IPS DF 19.7 (cell line): ENCODE results near the gene IGFBP3.

Source experiments
- DNase-seq: peaks from one replicate; pipeline ENCODE4 v3.0.0-alpha.2; 2013; ENCODE audit warnings: low read depth, low spot score

The IGFBP3 gene

DNA sequence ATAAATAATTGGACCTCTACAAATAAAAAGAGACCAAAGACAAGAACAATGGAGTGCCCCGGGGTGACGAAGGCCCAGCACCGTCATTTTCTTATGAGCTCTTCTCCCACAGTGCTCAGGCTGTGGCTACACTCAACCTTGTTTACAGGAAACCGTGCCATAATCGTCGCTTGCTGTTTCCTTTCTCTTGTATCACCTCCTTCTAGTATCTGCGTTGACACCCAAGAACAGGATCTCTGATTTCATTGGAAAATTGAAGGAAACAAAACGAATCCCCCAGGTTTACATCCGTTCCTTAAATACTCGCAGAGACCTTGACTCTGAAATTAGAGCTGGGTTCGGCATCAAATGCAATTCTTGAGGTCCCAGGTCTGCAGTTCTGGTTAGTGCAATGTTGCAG, 1.7 kb upstream of the IGFBP3 start:
- DNase-seq, result no peak

DNA sequence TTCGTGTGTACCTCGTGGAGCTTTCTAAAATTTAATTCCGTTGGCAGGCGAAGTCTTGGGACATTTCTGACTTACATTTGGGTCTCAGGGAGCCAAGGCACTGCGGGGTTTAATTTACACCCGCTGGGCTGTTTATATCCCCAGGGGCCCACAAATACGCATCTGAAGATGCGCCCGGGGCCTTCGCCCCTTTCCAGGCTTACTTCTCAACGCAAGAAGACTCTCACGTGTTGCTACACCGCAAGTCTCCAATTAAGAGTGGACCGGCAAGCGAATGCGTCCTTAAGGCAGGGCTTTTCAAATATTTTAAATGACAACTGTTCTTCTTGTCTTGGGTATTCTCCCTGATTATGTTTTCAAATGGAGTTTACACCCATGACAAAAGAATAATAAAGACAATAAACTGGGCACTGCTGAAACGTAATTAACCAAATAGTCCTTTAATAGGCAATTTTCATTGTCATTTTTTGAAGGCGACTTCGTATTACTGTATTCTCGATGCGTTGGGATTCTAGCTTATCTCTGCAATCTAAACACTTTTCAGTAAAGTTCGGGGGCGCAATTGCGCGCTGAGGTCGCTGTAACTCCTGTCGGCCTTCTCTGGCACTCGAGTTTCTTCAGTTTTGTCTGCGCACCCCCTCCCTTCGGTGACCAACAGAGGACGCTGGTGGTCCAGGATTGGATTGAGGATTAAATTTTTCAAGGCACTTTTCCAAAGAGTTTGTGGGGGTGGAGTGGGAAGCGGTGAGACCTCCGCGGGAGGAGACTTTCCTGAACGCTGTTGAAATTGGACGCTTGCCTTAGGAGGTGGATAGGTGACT, 837 bp upstream of the IGFBP3 start:
- DNase-seq, result no peak

DNA sequence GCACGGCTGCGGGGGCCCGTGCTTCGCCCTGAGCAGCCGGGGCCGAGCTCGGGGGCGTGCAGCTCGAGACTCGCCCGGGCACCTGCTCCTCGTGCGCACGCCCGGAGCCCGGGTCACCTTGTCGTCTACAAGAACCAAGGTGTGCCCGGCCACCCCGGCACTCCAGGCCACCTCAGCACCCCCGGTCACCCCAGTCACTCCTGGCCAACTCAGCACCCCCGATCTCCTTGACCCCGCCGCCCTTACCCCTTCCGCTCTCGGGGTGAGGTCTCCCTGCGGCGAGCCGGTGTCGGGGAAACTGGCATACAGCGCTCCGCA, 268 bp upstream of the IGFBP3 start:
- no peak for DNase-seq

DNA sequence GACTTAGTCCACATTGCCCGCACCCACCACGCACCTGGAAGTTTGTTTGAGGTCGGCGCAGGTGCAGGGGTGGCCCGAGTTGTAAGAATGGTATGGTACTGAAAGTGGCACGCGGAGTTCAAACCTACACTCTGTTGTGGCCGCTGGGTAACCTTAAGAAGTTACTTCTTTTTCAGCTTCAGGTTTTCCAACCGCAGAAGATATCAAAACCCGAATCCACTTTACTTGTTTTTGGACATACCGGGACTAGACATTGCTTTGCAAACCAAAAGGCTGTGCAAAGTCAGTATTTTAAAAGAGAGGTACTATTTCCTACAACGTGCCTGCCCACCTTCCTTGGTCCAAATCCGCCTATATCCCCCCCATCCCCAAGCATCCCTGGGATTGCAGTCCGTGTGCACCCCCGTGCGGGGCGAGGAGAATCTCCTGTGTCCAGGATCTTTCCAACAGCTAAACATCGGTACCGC, 1.0 kb downstream of the IGFBP3 start:
- DNase-seq, result no peak

DNA sequence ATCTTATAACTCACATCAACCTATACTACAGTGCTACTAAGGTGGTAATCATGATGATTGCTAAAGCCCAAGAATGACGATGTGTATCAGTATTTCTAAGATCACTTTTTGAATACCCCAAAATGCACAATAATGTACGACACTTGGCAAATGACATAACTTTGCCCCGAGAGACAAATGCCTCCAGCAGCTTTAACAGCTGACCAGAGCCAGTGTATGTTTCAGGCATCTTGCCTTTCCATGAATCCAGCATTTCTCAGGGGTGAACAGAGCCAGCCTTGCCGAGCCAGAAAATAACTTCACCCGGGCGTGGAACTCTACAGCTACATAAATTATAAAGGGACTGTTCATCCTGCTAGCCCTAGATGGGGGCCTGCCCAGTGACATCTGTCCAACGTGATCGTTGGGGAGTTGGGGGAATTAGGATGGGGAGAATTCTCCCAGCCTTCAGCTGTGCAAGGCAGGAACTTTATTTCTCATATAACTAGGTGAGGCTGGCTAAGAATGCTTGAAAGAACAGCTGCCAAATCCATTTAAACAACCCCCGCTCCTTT, 1.8 kb downstream of the IGFBP3 start:
- DNase-seq, result no peak

DNA sequence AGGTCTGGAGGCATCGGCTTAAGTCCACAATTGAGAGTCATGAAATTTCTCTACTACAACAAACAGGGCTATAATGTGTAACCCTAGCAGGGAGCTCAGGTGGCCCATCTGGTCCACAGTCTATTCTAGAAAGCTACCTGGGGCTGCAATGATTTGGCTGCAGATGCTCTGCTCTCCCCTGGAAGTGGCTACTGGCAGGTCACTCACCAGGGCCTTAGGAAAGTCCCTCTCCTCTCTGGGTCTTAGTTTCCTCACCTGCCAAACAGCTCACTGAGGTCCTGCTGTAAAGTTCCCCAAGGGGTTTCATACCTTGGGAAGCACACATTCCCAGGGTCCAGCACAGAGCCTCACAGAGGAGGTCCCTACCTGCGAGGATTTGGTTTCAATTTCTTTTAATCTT, 2.5 kb downstream of the IGFBP3 start:
- no peak for DNase-seq

DNA sequence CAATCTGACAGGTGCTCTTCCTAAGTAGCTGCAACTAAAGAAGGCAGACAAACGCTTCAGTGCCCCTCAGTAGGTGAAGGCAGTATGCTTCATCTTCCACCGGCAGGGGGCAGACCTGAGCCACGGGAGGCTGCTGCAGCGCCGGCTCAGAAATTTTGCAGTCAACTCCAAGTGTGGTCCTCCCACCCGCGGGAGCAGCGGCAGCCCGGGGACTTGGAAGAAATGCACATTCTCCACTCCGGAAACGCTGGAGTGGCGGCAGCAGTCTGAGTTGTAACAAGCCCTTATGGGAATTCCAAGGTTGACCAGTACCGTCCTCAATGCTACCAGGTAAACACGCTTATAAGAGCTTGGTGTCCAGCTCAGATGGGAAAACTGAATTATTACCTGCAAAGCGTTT, 3.4 kb downstream of the IGFBP3 start:
- no peak for DNase-seq

DNA sequence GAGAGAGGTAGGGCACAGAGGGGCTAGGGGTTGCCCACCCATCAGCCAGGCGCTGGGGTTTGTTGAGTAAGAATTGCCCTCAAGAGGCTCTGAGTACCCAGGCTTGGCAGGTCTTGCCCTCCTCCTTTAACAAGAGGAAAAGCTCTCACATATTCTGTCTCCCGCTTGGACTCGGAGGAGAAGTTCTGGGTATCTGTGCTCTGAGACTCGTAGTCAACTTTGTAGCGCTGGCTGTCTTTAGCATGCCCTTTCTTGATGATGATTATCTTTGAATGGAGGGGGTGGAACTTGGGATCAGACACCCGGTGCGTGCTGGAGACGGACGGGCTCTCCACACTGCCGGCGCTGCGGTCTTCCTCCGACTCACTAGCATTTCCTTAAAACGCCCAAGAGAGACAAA, 4.0 kb downstream of the IGFBP3 start:
- no peak for DNase-seq

DNA sequence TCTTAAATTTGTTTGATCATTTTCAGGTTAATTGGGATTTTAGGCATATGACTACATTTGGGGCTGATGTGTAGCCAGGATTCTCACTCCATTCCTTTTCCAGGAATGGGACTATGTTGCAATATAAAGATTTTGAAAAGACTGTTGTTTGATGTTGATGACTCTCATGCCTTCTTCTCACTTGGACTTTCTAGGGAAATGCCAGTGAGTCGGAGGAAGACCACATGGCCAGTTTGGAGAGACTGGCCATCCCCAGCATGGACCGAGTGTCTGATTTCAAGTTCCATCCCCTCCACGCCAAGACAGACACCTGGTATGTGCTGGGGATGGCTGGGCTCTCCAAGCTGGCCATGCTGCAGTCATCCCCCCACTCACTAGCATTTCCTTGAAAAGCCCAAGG, 5.5 kb downstream of the IGFBP3 start:
- DNase-seq, result no peak

DNA sequence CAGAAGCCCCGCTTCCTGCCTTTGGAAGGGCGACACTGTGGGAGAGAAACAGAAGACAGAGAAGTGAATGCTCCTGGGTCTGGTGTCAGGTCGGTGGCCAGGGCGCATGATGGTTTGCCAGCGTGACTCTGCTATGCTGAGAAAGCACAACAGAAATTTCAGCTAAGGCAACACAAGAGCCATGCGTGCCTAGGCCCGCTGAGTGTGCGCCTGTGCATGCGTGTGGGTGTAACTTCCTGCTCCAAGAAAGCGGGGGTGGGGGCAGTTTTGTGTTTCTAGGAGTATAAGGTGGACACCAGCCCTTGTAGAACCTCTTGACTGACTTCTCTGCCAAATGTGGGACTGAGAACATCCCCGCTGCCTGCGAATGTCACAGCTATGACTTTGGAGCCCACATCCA, 6.2 kb downstream of the IGFBP3 start:
- no peak for DNase-seq

DNA sequence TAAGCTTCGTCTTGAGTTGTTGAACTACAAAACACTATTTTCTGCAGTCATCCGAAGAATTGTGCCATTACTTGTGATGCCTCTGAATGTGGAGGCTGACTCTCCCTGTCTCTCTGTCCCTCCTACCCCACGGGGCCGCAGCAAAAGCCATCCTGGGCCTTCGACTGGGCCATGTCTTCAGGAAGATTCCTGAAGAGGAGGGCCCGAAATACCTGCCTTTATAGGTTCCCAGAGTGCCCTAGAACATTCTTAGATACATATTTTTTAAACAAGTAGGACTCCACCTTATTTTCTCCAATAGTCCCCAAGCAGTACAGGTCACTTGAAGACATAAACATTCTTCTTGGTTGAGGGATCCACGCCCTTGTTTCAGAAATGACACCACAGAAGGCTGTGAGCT, 8.1 kb downstream of the IGFBP3 start:
- DNase-seq, result no peak

DNA sequence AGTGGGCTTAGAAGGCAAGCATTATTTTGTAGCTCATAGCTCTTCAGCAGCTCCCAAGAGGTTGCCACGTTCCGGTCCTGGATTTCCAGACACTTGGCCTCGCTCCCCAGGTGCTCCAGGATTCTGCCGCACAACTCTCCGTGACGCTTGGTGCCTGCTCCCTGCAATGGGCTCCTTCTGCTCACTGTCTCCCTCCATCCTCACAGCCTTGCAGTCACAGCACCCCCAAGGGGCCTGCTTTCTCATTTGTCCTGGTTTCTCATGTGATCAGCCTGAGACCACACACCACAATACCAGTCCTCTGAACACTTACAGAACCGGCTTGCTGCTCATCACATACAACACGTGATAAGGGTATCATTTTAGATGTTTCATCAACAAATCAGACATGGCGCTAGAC, 9.8 kb downstream of the IGFBP3 start:
- DNase-seq, result no peak

DNA sequence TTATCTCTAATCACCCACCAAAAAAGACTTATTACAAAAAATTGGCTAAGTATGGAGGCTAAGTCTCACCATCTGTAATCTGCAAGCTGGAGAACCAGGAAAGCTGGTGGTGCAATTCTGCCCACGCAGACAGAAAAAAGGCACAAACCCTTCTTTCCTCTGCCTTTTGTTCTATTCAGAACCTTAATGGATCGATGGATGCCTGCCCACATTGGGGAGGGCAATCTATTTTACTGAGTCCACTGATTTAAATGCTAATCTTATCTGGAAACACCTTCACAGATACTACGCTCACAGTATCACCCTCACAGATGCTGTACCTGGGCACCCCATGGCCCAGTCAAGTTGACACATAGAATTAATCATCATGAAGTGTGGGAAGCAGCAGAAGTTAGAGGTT, 10.2 kb downstream of the IGFBP3 start:
- DNase-seq, result no peak

DNA sequence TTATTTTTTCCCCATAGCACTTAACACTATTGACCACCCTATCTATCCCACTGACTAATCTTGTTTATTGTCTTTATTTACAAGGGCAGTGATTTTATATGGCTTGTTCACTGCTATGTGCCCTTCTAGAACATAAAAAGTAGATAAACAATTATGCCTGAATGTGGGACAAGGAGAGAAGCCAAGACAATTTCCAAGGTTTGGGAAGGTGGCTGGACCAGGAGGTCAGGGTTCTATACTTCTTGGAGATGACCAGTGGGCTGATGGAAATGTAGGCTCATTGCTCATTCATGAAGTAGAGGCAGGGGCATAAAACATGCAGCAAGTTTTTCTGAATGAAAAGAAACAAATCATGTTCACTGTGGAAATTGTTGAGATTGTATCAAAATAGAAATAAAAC, 11.5 kb downstream of the IGFBP3 start:
- DNase-seq, result no peak

DNA sequence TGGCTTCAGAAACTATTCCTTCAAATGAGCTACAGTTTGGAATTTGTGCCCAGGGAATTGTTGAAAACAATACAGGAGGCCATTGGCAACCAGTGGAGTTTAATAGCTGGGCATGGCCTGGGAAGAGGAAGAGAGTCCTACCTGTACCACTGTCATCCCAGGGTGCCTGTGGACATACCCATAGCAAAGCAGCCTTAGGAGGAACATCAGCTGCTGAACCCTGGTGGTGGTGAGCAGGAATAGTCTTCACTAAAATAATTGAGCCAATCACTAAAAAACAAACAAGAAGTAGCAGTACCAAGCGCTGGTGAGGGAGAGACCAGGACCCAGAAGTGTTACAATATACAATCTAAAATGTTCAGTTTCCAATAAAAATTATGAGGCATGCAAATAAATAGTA, 18.3 kb downstream of the IGFBP3 start:
- no peak for DNase-seq

DNA sequence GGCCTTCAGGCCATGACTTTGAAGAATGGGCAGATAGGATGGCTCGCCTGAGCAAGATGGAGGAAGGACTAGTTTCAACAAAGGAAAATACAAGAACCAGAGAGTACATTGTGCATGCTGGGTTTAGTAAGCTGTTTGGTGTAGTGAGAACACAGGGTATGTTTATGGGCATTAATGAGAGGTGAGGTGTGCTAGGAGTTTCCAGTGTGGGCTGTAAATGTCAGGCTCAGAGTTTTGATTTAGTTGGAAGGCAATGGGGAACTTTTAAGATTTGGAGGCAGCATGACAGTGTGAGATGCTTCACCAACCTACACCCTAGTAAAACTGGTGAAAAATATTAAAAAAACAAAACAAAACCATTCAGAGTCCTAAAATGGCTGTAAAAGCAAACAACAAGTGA, 19.5 kb downstream of the IGFBP3 start:
- DNase-seq, result no peak

DNA sequence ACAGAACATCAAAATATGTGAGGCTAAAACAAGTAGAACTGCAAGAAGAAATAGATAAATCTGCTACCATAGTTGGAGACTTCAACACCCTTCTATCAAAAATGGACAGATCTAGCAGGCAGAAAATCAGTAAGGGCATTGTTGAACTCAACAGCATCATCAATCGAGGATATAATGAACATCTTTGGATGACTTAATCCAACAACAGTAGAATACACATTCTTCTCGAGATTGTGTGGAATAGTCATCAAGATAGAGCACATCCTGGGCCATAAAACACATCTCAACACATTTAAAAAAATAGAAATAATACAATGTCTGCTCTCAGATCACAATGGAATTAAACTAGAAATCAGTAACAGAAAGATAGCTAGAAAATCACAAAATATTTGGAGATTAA, 22.9 kb downstream of the IGFBP3 start:
- no peak for DNase-seq

DNA sequence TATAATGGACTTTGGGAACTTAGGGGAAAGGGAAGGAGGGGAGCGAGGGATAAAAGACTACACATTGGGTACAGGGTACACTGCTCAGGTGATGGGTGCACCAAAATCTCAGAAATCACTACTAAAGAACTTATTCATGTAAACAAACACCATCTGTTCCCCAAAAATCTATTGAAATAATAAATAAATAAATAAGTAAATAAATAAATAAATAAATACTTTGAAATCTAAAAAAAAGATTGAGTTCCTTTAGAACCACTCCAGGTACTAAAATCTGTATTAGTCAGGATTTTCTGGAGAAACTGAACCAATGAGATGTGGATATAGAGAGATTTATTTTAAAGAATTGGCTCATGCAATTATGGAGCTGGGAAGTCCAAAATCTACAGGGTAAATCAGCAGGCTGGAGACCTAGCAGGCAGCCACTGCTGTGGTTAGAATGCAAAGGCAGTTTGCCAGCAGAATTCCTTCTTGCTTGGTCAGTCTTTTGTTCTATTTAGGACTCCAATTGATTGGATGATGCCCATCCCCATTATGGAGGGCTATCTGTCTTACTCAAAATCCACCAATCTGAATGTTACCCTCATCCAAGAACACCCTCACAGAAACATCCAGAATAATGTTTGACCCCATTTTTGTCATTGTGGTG, 23.9 kb downstream of the IGFBP3 start:
- DNase-seq, result no peak

DNA sequence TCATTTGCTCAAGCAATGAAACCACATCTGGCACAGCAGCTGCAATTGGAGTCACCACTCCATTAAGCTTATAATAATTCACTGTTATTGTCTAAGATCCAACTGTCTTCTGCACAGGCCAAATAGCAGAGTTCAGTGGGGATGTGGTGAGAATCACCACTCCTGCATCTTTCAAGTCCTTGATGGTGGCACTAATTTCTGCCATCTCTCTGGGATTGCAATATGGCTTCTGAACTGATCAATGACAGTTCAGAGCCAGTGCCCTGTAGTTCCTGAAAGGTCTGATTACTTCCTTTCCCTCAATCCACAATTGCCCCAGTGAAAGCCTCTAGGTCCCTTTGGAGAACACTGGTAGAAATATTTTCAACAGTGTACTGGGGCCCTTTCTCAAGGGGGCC, 26.4 kb downstream of the IGFBP3 start:
- no peak for DNase-seq

DNA sequence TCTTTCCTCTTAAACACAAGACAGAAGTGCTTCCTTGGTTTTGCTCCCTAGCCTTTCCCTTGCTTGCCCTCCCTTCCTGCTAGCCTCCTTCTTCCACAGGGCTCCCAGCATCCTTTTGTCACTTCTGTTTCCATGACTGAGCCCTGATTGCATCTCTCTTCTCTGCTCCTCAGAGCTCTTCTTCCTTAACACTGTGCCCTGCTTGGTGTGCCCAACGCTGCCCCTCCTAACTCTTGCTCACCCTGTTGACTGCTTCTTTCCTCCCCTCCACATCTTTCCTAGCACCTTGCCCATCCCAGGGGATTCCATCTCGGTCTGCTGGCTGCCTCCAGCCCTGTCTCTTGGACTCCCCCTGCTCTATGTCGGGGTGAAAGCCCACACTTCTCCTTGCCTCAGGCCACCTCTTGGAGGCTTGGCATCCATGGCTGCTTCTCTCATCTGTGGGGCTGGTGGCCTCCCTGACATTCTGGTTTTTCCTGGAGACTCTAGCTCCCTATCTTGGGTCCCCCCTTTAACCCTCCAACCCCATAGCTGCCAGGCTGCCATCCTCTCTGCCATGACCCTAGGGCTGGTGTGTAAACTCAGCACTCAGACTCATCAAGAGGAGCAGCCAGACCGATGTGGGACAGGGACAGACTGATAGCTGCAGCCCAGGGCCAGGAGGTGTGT, 26.9 kb downstream of the IGFBP3 start:
- no peak for DNase-seq

DNA sequence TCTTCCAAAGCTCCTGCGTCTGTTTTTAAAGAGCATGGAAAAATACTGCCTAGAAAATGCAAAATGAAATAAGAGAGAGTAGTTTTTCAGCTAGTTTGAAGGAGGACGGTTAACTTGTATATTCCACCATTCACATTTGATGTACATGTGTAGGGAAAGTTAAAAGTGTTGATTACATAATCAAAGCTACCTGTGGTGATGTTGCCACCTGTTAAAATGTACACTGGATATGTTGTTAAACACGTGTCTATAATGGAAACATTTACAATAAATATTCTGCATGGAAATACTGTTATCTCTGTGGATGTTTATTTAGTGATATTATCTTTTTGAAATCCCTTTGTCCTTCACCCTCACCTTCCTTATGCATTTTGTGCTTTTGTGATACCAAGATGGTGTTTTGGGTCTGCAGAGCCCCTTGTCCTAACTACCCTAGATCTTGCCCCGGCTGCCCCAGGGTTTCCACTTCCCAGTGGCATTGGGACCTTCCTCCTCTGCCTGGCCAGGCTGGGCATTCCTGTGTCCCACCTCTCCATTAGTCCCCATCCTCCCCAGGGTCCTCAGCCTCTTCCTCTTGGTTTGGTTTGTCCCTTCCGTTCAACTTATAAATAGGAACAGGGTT, 27.6 kb downstream of the IGFBP3 start:
- no peak for DNase-seq

DNA sequence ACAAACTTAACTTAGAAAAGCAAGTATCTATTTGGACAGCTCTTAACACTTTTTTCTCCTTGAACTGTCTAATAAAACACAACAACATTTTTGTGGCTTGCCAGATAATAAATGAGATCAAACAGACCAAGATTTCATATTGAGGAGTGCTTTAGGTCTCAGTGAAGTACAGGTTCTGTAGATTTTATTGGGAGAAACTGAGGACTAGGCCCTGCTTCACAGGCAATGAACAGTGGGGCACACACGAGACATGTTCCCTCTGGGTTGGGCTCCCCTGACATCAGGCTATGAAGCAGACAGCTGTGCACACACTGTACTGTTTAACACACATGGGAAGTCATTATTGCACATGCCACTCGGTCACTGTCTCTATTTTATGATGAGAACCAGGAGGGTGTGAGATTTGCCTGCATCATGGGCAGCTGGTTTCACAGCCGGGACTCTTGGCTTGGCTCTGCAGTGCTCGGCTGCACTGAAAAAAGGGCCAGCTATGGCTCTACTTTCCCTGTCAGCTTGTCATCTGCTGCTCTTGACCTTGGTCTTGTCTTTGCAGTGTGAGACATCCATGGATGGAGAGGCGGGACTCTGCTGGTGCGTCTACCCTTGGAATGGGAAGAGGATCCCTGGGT, 28.6 kb downstream of the IGFBP3 start:
- no peak for DNase-seq
